Occipital lobe (tissue), 2 donors: ENCODE results near the gene TPBGL. TPM values are rescaled to one million over a fixed set of nuclear protein-coding genes. Genes with fewer than 3 reads are reported as not detected.

Source experiments
- DNase-seq: peaks from one replicate; lab custom pipeline; 2025; lab: John Stamatoyannopoulos, UW
- total RNA-seq: library from RNA; depleted of rRNA; stranded (reverse); fragments of >200 nt; gene quantifications from one replicate; pipeline ENCODE4 v1.2.3, GENCODE V29; 2014

The TPBGL gene
- total RNA-seq, 1 donor from 2014 or later = under 0.01 TPM

DNA sequence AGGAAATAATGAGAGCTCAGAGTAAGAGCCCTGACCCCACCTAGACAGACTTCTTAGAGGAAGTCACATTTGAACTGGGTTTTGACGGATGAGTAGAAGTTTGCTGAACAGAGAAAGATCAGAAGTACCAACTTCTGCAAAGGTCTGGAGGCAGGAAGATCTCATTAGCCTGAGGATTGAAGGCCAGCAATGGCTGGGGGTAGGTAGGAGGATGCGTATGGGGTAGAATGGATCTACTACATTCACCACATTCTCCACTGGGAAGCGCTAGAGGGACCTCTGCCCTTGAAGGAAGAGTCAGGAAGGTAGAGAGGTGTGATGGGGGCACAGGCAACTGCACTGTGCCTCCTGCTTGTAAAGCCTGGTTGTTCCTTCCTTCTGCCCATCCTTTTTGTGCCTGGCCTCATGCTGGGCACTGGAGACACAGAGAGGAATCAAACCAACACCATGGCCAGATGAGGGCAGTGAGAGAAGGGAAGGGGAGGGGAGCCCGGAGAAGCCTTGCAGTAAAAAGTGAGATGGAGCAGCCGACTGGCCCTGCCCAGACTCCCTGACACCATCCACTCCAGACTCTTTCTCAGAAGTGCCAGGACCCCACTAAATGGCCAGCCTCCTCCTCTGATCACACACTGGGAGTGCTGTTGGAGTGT is 4.9 kb downstream of the TPBGL start:
- no peak for DNase-seq

DNA sequence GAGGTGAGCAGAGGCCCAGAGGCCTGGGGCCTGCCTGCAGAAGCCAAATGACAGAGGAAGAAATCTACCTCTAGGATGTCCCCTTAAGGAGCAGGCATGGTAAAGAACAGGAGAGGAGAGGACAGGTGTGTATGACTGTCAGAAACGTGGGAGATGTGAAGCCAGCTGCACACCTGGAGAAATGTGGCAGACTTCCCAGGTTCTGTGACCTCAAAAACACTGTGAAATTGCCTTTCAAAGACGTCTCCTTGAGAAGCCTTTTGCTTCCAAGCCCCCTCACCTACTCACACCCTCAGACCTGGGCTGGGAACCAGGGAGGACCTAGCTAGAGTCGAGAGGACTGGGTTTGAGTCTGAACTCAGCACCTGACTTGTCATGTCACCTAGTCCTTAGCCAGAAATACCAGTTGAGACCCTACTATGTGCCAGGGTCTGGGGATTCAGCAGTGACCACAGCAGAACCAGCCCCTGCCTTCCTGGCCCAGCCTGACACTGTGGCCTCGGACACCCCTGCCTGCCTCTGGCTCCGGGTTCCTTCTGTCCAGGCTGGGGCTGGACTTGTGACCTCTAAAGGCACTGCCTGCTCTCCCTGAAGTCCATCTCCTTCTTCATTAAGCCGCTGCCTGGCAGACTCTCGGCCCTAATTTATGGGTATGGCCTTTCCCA is 5.6 kb downstream of the TPBGL start:
- no peak for DNase-seq

DNA sequence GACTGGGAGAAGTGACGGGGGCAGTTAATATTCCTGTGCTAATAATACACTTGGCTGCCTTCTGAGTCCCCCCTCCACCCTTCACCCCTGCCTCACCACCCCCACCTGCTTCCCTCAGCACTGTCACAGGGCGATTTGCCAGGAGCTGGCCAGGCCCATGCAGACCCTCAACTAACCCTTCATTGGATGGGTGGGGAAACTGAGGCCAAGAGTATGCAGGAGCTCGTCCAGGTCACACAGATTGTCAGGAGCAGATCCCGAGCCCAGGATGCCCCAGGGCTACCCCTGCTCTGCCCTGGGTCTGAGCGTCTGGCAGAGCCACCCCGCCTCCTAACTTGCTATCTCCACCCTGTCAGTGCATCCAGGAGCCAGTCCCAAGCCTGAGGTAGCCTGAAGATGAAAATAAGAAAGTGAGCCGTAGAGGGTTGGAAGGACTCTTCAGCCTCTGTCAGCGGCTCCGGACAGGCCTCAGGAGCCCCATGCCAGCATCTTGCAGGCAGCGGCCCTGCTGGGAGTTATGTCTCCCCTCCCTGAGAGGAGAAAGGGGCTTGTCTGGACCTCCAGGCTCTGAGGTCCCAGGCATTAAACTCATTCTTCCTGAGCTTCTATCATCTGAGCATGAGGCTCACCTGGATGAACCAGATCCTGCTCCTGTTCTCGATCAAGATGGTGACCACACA is 6.2 kb downstream of the TPBGL start:
- DNase-seq = no peak

DNA sequence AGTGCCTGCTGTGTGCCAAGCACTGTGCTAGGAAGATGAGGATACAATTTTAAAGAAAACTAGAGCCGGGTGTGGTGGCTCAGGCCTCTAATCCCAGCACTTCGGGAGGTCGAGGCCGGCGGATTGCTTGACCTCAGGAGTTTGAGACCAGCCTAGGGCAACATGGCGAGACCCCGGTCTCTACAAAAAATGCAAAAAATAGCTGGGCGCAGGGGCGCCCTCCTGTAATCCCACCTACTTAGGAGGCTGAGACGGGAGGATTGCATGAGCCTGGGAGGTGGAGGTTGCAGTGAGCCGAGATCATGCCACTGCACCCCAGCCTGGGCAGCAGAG is 8.3 kb downstream of the TPBGL start:
- no peak for DNase-seq

DNA sequence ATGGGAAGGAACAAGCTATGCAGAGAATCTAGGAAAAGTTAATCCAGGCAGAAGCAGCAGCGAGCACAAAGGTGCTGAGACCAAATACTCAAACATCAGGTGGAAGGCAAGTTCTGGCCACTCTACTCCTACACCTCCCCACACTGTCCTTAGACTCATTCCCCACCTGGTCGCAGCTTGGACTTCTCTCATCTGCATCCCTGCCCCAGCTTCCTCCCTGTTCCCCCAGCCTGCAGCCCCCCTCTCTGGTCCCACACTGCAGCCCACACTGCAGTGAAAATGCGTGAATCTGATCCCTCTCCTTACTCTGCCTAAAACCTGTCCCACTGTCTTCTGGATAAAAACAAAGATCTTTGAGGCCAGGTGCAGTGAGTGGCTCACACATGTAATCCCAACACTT is 9.1 kb downstream of the TPBGL start:
- DNase-seq = no peak

DNA sequence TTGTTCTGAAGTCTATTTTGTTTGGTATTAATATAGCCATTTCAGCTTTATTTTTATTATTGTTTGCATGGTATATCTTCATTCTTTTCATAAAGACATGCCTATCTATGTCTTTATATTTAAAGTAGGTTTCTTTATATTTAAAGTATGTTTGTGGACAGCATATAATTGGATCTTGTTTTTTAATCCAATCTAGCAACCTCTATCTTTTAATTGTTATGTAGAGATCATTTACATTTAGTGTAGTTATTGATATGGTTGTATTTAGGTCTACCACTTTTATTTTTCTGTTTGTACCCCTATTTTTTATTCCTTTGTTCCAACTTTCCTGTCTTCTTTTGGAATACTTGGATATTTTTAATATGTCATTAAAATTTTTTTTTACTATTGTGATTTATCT is 13.8 kb downstream of the TPBGL start:
- DNase-seq = no peak

DNA sequence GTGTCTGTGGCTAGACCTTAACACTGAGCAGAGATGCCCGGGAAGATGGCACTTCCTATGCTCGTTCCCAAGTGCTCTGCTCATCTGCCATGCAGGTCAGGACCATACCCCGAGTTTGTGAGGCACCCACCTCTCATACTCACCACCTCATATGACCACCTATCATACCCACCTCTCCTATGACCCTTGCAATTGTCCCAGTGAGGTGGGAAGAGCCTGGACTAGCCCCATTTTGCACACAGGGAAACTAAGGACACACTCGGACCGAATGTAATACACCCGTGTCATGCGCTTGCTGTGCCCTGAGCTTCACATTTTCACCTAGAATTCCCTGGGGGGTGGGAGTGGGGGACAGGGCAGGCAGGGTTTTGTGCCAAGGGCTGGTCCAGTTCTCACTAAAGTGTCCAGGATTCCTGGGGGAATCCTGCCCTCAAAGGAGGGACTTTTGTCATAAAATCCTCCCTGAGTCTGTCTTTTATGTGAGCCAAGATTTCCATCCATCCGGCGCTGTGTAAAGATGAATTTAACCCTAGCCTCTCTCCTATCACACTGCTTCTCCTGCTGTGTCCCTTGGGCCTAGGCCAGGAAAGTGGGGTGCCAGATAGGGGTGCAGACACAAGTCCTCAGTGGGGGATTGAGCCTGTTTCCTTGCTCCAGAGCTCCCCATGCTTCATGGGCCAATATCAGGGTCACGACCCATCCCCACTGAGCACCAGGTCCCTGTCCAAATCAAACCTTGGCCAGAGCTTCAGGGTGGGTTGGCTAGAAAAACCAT is 20.0 kb downstream of the TPBGL start:
- no peak for DNase-seq

DNA sequence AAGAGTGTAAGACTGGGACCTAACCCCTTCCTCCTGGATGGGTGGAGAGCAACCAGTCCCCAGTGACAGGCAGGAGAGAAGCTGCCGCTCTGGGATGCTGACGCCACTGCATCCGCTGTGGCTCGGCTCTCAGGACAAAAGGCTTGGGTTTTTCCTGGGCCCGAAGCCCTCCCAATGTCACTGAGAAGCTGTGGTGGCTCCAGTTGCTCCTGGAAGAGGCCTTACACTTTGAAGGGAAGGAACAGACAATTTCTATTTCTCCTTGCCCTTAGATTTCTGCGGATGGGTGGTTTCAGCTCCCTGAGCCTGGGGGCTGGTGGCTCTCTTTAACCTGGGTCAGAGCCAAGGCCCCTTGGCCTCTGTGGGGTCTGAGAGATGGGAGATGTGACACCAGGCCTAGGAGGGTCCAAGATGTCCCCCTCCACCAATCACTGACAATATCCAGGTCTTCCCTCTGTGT is 21.4 kb downstream of the TPBGL start:
- DNase-seq = no peak

DNA sequence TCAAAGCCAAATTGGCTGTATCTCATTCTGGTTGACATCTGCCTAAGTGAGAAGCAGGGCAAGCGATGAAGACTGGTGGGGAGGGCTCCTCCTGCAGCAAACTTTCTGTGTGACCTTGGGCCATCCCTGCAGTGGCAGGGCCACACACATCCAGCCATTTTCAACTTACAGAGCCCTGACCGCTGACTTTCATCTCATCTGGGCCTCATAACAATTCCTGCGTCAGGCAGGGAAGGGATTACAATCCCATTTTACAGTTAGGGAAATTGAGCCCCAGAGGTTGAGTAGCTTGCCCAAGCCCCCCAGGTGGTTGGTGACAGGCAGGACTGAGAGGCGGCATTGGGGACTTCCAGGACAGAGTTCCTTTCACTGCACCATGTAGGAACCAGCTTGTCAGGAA is 21.9 kb downstream of the TPBGL start:
- DNase-seq = no peak

DNA sequence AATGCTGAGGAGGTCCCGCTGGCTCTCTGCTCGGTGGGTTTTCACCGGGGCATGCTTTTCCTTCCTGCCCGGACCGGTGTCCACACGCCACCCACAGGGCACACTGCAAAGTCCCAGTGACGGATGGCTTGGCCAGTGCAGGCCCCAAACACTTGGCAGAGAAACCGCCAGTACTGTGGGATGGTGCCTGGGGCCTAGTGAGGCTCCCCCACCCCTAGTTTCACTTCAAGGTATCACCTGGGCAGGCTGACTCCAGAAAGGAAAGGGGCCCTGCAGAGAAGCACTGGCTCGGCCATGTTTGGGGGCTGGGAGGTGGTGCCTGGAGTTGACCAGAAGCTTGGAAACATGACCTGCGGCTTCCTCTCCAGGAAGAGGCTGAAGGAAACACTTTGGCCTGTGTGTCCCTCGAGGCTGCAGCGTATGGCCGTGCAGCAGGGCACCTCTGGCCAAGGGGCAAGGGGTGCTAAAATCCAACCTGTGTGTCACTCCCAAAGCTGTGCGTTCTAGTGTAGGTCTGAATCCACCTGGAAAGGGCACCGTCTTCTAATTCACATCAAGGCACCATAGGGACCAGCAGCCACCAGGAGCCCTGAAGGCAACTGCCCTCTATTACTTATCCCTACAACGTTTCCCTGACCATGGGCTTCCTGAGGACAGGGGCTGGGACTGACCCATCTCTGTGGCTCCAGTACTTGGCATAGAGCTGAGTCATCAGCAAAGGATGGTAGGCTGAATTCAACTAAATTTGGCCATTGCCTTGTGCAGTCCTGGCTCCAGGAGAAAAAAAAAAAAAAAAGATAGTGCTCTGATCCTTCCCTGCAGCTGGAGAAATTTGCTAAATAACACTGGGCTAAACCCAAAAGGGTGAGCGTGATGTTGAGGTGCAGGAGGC is 22.6 kb downstream of the TPBGL start:
- DNase-seq = no peak

DNA sequence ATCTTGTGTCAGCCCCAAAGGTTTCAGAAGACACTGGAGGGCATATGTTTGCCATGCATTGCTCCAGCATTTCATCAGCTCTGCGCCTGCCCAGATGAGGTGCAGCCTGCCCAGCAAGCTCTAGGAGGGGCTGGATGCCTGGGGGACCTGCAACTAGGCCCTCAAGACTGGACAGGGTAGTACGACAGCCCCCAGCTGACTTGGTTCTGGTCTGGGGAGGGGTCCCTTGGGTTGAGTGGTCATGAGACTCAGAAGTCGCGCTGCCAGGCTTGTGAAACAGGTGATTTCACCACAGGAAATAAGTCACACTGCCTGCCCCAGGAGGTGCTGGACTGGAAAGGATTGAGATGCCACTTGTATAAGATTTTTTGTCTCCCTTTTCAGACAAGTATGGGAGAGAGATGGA is 23.4 kb downstream of the TPBGL start:
- no peak for DNase-seq

DNA sequence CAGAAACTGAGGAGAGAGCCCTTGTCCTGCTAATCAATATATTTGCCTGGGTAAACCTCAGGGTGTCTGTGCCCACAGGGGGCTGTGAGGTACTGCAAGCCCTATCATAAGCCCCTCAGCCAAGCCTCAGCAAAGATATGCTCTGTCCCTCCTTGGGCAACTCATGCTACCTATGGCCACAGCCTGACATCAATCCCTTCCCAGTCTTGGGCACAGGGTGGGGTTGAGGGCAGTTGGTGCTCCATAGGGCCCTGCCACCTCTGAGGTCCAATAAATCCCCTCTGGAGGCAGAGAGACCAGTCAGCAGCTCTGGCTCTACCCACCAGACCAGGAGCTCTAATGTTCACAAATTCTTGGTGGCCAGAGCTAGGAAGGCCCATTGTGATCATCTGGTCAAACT is 23.8 kb downstream of the TPBGL start:
- no peak for DNase-seq

DNA sequence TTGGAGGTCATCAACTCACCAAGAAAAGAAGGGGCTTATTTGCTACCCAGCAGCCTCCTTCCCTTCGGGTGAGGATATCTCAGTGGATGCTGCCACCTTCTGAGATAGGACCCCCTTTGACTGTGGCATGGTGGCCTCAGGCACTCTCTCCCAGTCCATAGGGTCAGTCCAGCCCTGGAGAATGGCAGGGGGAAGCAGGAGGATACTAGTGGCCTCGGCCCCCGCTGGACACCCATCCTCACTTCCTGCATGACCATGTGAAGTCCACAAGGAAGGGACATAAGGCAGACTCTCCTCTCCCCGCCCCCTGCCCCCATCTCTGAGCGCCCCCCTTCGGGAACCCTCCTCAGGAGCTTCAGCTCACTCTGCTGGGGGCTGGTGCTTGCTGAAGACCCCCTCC is 24.4 kb downstream of the TPBGL start:
- DNase-seq = no peak

DNA sequence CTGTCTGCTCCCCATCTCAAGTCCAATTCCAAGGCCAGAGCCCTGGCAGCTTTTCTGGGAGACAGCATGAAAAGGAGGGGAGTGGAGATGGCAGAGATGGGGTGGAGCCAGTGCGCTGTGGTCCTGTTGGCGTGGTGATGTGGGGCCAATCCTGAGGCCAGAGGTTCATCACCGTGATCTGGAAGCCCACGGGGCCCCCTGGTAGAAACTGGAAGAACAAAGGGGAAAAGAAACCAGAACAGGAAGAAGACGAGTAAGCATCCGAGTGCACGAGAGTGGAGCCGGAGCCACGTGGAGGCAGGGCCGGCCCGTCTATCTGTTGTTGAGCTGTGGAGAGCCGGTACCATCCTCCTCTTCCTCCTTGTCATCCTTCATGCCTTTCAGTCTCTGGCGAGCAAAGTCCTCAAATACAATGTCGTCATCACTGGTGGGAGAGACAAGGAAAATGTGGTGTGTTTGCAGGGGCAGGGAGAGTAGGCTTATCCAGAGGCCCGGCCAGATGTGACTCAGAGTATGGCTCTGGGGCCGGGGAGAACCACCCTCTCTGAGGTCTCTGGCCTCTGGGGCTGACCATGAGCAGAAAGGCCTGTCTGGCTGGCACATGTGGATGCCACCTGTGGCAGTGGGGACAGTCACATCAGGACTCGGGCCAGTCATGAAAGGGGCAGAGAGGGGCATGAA is 25.4 kb downstream of the TPBGL start:
- no peak for DNase-seq

DNA sequence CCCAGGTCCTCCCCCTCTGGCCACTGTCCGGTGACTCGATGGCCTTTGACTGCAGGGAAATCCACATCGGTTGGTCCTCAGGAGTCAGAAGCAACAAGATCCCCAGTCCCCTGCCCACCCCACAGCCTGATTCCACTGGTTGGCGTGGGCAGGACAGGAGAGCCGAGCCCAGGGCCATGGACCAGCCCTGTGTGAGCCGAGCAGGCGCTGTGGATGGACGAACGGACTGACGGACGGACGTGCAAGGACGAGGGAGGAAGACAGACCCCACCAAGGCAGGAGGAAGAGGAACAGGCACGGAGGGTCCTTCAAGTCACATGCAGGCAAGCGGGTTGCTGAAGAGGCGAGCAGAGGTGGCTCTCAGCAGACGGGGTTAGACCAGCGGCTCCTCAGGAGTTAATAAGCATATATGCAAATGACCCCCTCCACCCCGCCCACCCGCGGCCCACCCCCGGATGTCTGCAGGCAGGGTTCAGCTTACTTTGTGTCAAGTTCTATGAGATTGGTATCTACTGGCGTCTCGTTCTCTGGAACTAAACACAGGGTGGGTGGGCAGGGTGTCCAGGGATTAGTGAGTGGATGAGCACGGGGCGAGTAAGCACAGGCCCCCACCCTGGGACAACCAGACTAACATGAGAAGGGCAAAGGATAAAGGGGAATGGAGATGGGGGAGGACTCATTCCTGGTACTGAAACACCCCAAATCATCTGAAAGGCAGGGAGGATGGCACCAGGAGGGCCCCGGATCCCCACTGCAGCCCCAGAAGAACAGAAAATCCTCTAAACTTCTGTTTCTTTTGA is 26.8 kb downstream of the TPBGL start:
- DNase-seq = no peak

DNA sequence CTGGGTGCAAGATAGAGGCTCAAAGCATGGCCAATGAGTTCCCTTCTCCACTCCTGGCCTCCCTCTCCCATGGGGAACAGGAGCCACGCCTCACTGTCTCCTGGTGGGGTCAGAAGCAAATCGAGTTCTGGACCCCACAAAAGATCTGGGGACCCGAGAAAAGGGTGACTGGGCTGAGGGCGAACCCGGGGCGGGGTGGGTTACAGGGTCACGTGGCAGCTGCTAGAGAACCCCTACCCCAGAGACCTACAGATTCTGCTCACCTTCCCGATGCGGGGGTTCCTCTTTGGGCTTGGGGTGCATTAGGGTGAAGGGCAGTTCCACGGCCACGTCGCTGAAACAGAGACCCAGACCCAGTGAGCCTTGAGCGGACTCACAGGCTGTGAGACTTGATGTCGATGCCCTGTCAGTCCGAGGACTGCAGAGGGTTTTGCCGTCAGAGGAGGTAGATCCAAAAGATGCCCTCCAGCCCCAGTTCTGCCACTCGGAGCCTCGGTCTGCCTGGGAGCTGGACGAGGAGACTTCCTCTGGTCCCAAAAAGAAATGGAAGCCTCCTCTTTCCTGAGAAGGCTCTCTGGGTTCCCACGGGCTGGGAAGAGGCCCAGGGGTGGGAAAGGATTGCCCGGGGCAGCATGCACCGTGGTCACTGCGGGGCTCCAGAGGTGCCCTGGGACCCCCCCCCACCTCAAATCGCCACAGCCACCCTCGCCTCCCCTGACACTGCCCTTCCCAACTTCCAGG is 28.2 kb downstream of the TPBGL start:
- no peak for DNase-seq

DNA sequence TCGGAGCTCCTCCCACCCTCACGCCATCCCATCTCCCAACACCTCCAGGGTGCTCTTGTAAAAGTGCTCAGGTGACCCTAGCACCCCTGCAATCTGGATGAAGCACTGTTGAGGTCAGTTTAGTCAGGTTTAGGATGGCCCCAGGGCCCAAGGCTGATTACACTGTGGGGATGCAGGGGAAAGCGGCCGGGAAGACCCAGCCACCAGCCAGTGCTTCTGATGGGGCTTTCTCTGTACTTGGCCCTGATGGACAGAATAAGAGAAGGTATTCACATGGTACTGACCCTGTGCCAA is 28.7 kb downstream of the TPBGL start:
- DNase-seq = no peak

DNA sequence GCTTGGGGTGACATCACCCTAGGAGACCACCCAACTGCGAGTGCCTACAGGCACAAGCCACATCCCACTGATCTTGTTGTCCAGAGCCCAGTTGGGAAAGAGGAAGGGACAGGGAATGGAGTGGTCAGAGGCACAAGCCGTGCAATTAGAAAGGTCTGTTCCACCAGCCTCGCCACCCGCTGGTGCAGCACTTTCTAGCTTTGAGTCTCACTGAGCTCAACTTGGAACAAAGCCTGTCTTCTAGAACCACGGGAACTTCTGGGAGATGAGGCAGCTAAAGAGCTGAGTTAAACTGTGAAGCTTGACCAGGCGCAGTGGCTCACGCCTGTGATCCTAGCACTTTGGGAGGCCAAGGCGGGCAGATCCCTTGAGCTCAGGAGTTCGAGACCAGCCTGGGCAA is 29.3 kb downstream of the TPBGL start:
- DNase-seq = no peak

DNA sequence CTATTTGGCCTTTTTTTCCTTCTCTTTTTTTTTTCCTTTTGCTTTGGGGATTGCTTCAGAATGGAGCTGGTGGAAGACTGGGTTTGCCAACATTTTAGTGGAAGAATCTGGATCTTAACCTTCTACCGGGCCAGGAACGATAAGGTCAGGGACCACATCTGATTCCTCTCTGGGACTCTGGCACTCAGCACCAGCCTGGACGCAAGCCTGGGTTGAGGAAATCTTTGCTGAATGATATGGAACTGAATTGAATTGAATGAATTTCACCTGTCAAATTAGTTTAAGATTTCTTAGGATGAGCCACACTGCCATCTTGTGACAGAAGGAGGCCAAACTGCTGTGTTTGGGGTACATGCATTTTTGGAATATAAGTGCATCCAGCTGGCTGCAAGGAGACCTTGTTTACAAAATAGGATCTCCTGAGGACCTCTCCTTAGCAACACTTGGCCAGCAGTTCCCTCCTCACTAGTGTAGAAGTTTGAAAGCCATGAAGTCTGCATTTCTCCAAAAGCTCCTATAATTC is 30.4 kb downstream of the TPBGL start:
- DNase-seq = no peak
